K562 (cell line): ENCODE measurements around the gene TAF11. TPM values are rescaled to one million over a fixed set of nuclear protein-coding genes. Genes with fewer than 3 reads are reported as not detected.

Source experiments
- BRF2 ChIP-seq: IDR thresholded peaks from 3 replicates; pipeline ENCODE4 v1.6.1; 2011; ENCODE audit warnings: borderline replicate concordance, mild to moderate bottlenecking; ENCODE audit not compliant: insufficient read length, insufficient read depth
- CBFB ChIP-seq: sonication (generic); formaldehyde crosslinking; IDR thresholded peaks from 2 replicates; pipeline ENCODE4 v1.4.0; 2020; ENCODE audit warnings: mild to moderate bottlenecking, missing genetic modification reagents
- GTF2F1 ChIP-seq: IDR thresholded peaks from 2 replicates; pipeline ENCODE4 v1.6.1; 2011; ENCODE audit warnings: low read depth, low read length, improper control_type of control experiment
- HCFC1 ChIP-seq: IDR thresholded peaks from 2 replicates; pipeline ENCODE4 v1.6.1; 2012; ENCODE audit warnings: low read depth, low read length, improper control_type of control experiment
- LEF1 ChIP-seq: fragments of 450-650 bp; IDR thresholded peaks from 2 replicates; pipeline ENCODE4 v1.6.1; 2016; ENCODE audit warnings: mild to moderate bottlenecking
- RAD51 ChIP-seq: fragments of 450-650 bp; IDR thresholded peaks from 2 replicates; pipeline ENCODE4 v1.7.1; 2016; ENCODE audit warnings: low read depth, mild to moderate bottlenecking, borderline replicate concordance
- RB1 ChIP-seq: fragments of 450-650 bp; IDR thresholded peaks from 2 replicates; pipeline ENCODE4 v1.6.1; 2017; ENCODE audit warnings: low read depth, mild to moderate bottlenecking
- RBM34 ChIP-seq: fragments of 200-400 bp; formaldehyde crosslinking; IDR thresholded peaks from 2 replicates; pipeline ENCODE4 v1.6.1; 2018; ENCODE audit warnings: low read length, borderline replicate concordance; ENCODE audit not compliant: insufficient read depth
- RFX5 ChIP-seq: IDR thresholded peaks from 2 replicates; pipeline ENCODE4 v1.6.1; 2011; ENCODE audit warnings: low read depth, mild to moderate bottlenecking, improper control_type of control experiment, low read length
- SOX6 ChIP-seq: fragments of 450-650 bp; IDR thresholded peaks from 2 replicates; pipeline ENCODE4 v1.6.1; 2014; ENCODE audit warnings: mild to moderate bottlenecking
- SRSF7 ChIP-seq: fragments of 200-400 bp; formaldehyde crosslinking; optimal IDR thresholded peaks from 2 replicates; pipeline ENCODE3; 2017; ENCODE audit warnings: mild to moderate bottlenecking, low read depth, low read length
- USF1 ChIP-seq: sonication (generic); formaldehyde crosslinking; IDR thresholded peaks from 2 replicates; pipeline ENCODE4 v1.9.0; 2022; ENCODE audit warnings: mild to moderate bottlenecking, missing genetic modification reagents
- YBX1 ChIP-seq: fragments of 450-650 bp; IDR thresholded peaks from 2 replicates; pipeline ENCODE4 v1.7.1; 2016; ENCODE audit warnings: mild to moderate bottlenecking
- ZNF197 ChIP-seq: fragments of 200-800 bp; sonication (Bioruptor generic); IDR thresholded peaks from 2 replicates; pipeline ENCODE4 v1.6.1; 2016; ENCODE audit warnings: low read depth, missing genetic modification characterization, missing compliant biosample characterization
- ZNF3 ChIP-seq: fragments of 250-450 bp; sonication (Bioruptor Pico); IDR thresholded peaks from 2 replicates; pipeline ENCODE4 v1.5.0; 2021; ENCODE audit warnings: mild to moderate bottlenecking, moderate library complexity
- ZNF609 ChIP-seq: sonication (generic); formaldehyde crosslinking; IDR thresholded peaks from 2 replicates; pipeline ENCODE4 v1.8.1; 2023; ENCODE audit warnings: missing genetic modification reagents, mild to moderate bottlenecking, borderline replicate concordance
- polyA plus RNA-seq, 8 experiments: library from polyadenylated mRNA; depleted of rRNA in 4 of 8; stranded (reverse) in 5 of 8; unstranded in 3 of 8; fragments of >200 nt; fragmentation: Nextera tagmentation in 2 of 8; fragmentation: Illumina TruSeq in 1 of 8; extraction: Ambion mirVana in 2 of 8; extraction: Trizol in 1 of 8; gene quantifications; 2 replicates each; pipeline versions ENCODE4 v1.2.1 to v1.2.3, GENCODE V29; 2011 to 2014; ENCODE audit warnings: inconsistent platforms in 1 of 8, missing spikeins in 1 of 8
- total RNA-seq, 7 experiments: library from RNA; depleted of rRNA in 6 of 7; stranded (reverse); fragments of >200 nt in 6 of 7; fragmentation: Illumina TruSeq in 2 of 7; extraction: Trizol in 2 of 7; gene quantifications; 2 replicates each; pipeline versions ENCODE4 v1.2.1 to v1.2.3, GENCODE V29; 2011 to 2021; ENCODE audit warnings: low replicate concordance in 1 of 7
- TF ChIP-seq, protein P1 (sequence below): fragments of 250-450 bp; sonication (Bioruptor Pico); IDR thresholded peaks from 2 replicates; pipeline ENCODE4 v1.5.0; 2021
- TF ChIP-seq, protein P2 (sequence below): fragments of 450-650 bp; IDR thresholded peaks from 2 replicates; pipeline ENCODE4 v1.6.1; 2016; ENCODE audit warnings: low read depth, mild to moderate bottlenecking, moderate library complexity
- TF ChIP-seq, protein P3 (sequence below): fragments of 250-450 bp; sonication (Bioruptor Pico); IDR thresholded peaks from 2 replicates; pipeline ENCODE4 v1.8.0; 2022; ENCODE audit warnings: inconsistent platforms, mild to moderate bottlenecking, moderate library complexity, borderline replicate concordance

Gene TAF11
- total and polyA plus RNA-seq, 9 of the 15 experiments (the other 6 are each of a cell fraction or from before 2014, with no cell fraction given): 40.9 to 91.9 (median 71.9) TPM

- TF ChIP-seq USF1 (CRISPR knock-in tag) (no peak), CBFB (CRISPR knock-in tag) (no peak), RAD51 (no peak), RB1 (peak; percentile 73; the same call in 1 of the 2 replicates), SOX6 (peak; percentile 33; the same call in 1 of the 2 replicates), RFX5 (no peak), YBX1 (no peak), ZNF3 (no peak), RBM34 (no peak), SRSF7 (no peak), GTF2F1 (peak; percentile 88; the same call in 1 of the 2 replicates), ZNF609 (CRISPR knock-in tag) (no peak; the same call in 1 of the 2 replicates), LEF1 (no peak), ZNF197 (no peak), HCFC1 (peak; percentile 85), BRF2 (no peak)
- TF ChIP-seq, protein P1, sequence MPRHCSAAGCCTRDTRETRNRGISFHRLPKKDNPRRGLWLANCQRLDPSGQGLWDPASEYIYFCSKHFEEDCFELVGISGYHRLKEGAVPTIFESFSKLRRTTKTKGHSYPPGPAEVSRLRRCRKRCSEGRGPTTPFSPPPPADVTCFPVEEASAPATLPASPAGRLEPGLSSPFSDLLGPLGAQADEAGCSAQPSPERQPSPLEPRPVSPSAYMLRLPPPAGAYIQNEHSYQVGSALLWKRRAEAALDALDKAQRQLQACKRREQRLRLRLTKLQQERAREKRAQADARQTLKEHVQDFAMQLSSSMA: no peak
- TF ChIP-seq, protein P2, sequence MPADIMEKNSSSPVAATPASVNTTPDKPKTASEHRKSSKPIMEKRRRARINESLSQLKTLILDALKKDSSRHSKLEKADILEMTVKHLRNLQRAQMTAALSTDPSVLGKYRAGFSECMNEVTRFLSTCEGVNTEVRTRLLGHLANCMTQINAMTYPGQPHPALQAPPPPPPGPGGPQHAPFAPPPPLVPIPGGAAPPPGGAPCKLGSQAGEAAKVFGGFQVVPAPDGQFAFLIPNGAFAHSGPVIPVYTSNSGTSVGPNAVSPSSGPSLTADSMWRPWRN: no peak
- TF ChIP-seq, protein P3, sequence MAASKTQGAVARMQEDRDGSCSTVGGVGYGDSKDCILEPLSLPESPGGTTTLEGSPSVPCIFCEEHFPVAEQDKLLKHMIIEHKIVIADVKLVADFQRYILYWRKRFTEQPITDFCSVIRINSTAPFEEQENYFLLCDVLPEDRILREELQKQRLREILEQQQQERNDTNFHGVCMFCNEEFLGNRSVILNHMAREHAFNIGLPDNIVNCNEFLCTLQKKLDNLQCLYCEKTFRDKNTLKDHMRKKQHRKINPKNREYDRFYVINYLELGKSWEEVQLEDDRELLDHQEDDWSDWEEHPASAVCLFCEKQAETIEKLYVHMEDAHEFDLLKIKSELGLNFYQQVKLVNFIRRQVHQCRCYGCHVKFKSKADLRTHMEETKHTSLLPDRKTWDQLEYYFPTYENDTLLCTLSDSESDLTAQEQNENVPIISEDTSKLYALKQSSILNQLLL (CRISPR knock-in tag): no peak
These were observed at the start of gene TAF11 (continued) for GRCh38 chr6:34887753-34888513.
